ENCODE measurements around the gene TBX4.
"Not testable (repeated sequence)": the region's sequence is repeated elsewhere in the genome, so short reads cannot be mapped to it uniquely, and the experiment has no call there.

The TBX4 gene

GRCh38 chr17:61486135-61487120 lies 34.2 kb downstream of the TBX4 start:
- DNase-seq, result no peak

- no peak for DNase-seq
These were observed 35.2 kb downstream of the TBX4 start for GRCh38 chr17:61487161-61487988.

- DNase-seq, result no peak
These were observed 35.9 kb downstream of the TBX4 start for GRCh38 chr17:61487989-61488595.

DNA sequence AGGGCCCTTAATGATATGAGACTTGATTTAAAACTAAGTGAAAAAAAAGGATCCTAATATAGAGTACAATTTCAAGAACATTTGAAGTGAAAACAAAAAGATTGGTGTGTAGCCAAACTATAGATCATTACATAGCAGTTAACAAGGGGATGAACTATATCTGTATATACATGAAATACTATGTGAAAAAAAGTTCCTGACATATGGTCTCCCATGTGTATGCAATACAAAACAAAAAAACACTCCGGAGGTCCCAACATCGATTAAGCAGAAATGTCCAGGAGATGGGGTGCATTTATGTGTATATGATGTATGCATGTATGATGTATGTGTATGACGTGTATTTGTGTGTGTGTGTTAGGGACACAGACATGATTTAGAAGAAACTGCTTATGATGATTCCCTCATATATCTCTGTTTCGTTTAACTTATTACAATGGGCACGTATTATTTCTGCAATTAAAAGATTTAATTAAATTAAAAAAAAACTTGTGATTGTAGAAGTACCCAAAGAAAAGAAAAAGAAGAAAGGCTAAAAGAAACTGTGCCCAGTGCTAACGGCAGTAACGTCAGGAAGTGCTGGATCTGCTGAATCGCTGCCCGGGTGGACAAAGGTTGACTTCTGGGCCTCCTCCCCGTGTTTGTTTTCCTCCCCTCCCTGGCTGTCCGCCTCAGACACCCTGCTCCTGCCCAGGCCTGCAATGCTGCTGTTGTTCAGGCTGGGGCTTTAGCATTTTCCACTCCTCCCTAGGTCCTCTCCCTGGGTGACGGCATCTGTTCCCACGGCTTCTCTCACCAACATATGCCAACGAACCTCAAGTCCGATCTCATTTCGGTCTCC lies 36.9 kb downstream of the TBX4 start:
- no peak for DNase-seq

- DNase-seq, result no peak
These were observed 37.7 kb downstream of the TBX4 start for GRCh38 chr17:61489719-61490490.

DNA sequence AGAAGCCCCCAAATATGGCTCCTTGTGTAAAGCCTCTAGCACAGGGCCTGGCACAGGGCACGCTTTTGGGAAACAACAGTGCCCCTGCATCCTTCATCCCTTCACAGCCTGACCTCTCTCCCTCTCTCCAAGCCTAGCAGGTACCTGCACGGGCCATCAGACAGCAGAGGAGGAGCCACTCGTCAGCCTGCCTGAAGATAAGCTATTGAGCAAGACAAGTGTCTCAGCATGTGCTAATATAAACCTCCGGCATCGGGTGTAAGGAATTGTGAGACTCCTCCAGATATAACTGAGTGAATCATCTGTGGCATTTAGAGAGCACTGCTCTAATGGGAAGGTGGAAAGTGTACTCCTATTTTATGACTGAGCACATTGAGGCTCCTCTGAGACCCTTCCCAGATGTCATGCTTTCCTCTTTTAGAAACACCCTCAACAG lies 38.3 kb downstream of the TBX4 start:
- DNase-seq, result no peak

DNA sequence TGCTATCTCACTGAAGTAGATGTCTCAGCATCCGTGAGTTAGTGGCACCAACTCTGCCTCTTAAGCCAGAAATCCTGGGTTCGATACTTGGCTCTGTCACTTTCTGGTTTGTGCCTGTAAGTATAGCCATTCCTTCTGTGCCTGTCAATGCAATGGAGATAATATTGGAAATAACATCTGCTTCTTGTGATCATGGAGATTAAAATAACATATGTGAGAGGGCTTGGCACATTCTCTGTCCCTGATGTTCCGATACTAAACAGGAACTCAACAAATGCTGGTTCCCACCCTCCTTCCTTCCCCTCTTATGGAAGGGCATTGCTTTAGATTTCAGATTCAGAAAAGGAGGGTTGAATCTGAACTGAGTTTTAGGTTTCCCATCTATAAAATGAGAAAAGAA lies 39.8 kb downstream of the TBX4 start:
- DNase-seq, result no peak

DNA sequence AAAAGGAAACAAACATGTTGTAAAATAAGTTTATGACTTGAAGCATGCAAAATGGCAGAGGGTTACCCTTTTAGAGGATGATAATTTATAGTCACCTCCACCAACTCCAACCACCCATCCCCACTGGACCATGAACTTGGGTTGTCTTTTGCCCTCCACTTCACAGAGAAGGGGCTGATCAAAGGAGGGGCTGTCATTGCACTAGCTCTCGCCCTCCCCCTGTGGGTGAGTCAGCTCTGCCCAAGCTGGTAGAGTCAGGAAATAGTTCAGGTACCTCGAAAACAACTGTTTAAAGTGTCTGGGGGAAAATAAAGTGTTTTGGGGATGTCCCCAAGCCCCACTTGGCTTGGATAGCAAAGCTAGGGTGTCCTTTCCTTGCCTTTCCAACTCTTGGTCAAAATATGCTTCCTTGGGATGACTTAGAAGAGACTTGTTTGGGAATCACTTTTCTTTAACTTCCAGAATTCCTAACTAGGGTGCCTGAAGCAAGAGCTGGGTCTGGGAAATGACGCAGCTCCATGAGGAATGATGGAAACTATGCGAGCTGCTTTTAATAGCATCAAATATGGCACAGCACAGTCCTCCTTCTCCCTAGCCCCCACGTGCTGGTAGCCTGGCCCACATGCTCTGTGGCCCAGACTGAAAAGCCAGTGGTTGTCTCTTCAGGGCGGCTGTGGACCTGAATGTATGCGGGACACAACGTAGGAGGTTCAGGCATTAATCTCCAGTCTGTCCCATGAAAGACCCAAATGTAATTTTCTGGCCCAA lies 40.7 kb downstream of the TBX4 start:
- no peak for DNase-seq

DNA sequence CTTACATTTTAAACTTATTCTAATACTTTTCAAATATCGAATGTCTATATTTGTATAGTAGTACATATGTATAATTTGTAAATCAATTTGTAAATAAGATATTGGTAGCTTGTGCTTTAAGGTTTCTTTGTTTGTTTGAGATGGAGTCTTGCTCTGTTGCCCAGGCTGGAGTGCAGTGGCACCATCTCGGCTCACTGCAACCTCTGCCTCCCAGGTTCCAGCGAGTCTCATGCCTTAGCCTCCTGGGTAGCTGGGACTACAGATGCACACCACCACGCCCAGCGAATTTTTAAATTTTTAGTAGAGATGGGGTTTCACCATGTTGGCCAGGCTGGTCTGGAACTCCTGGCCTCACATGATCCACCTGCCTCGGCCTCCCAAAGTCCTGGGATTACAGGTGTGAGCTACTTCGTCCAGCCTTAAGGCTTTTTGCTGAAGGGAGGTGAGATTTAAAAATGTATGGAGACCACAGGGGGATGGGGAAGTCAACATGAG lies 41.7 kb downstream of the TBX4 start:
- DNase-seq, result not testable (repeated sequence)

DNA sequence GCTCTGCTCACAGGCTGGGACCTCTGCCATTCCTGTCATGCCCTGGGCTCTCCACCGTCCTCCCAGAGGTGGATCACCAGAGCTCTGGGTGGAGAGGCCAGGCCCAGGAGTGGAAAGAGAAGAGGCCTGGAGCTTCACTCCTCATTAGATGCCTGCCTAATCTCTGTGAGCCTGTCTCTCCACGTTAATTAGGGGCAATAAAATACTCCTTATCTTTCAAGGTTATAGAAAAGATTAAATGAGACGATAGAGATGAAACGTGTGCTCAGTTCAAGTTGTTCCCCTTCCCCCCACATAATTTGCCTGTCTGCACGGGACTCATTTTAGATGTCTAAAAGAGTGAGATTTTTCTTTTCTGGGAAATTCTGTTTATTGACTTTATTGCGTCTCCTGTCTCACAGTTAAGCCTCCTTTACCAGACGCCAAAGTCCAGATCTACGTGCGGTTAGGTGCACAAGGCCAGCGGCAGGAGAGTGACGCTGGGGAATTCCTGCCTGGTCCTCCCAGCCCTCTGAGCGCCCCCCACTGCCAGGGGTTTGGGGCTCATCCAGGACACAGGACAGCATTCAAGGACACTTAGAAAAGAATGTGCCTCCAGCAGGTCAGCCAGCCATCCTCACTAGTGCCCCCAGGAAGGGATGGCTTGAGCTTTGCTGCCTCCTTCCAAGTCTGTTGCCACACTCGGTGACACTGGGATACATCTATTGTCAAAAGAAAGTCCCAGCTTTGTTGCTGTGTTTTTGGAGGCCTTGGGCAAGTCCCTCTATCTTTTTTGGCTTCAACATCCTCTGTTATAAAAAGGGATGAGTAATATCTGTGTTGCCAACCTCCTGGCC lies 42.3 kb downstream of the TBX4 start:
- DNase-seq, result no peak

GRCh38 chr17:61495161-61495857 lies 43.1 kb downstream of the TBX4 start:
- no peak for DNase-seq

- no peak for DNase-seq
These were observed 44.1 kb downstream of the TBX4 start for GRCh38 chr17:61496174-61496956.

DNA sequence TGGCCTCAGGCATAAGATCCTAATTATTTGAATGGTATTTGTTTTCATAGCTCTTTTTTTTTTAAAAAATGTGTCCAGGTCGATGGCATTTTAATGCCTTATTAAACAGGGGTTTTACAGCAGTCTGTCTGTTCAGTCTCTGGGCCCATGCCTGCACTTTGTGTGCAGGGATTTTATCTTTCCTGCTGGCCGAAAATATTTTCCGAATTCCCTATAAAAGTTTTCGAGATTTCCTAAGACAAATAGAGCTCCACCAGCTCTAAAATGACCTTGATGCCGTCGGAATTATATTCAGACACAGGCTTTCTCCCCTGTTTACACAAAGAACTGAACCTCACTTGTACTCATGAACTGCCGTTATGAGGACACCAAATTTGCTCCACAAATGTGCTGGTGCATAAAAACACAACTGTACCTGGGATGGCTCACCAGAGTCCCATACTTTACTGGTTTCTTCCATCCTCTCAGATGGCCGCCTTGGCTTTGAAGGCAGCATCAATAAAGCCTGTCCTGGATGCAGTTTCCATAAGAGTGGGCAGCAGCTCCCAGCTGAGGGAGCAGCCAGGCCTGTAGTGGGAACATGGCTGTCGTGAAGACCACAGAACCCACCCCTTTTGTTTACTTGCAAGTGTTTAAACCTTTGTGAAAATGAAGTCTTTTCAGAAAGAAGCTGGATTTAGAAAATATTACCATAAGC lies 44.9 kb downstream of the TBX4 start:
- DNase-seq, result no peak

DNA sequence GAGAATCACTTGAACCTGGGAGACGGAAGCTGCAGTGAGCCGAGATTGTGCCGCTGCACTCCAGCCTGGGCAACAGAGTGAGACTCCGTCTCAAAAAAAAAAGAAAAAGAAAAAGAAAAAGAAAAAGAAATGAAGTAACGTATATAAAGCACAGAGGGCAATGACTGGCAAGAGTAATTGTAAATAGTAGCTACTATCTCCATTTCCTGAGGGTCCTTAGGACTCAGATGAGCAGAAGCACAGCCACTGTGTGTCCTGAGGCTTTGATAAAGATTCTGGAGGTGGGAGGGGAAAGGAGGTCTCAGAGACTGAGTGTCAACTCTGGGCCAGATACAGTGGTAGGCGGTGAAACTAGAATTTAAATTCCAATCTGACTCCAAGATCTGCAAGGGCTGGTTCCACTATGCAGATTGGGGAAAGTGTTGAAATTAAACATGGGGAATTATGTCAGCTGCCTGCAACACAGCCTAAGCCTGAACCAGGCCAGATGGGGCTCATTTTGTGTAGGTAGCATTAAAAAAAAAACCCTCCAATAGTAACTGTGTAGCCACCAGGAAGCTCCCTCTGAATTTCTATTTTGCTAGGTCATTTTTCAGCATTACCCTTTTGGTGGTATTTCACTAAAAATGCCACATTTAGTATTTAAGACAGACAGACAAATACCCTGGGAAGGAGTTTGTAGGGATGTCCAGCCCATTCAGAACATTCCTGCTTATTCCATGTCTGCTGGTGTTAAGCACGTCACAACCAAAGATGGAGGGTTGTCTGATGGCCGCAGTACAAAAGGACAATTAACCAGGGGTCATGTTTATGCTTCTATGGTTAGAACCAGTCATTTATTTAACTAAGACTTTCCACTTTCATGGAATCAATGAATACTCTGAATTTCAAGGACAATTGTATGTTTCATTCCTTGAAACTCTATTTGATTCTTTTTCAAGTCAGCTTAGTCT lies 46.1 kb downstream of the TBX4 start:
- no peak for DNase-seq

- no peak for DNase-seq
These were observed 47.4 kb downstream of the TBX4 start for GRCh38 chr17:61499632-61500031.

DNA sequence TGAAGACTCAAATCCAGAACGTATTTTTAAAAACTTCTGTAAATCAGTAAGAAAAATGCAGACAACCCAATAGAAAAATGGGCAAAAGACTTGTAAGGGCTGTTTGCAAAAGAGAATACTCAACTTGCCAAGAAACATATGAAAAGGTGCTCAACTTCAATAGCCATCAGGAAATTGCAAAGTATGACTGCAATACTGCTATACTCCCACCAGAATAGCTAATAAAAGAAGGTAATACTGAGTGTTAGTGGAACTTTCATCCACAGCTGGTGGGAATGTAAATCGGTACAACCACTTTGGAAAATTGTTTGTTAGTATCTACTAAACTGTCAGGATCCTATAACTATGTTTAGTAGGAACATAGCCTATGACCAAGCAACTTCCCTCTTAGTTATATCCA lies 48.1 kb downstream of the TBX4 start:
- DNase-seq, result no peak
